HL-60/S4 (cell line): ENCODE results near the gene FRK.
"Not testable (repeated sequence)": the region's sequence is repeated elsewhere in the genome, so short reads cannot be mapped to it uniquely, and the experiment has no call there.

ENCODE experiments used
- in situ Hi-C: fragments of 300-500 bp; cut with MboI; formaldehyde crosslinking; loops from 2 replicates; pipeline ENCODE4 v1.14.3; 2022; ENCODE audit warnings: low sequenced_read_pairs

FRK gene, protein sequence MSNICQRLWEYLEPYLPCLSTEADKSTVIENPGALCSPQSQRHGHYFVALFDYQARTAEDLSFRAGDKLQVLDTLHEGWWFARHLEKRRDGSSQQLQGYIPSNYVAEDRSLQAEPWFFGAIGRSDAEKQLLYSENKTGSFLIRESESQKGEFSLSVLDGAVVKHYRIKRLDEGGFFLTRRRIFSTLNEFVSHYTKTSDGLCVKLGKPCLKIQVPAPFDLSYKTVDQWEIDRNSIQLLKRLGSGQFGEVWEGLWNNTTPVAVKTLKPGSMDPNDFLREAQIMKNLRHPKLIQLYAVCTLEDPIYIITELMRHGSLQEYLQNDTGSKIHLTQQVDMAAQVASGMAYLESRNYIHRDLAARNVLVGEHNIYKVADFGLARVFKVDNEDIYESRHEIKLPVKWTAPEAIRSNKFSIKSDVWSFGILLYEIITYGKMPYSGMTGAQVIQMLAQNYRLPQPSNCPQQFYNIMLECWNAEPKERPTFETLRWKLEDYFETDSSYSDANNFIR

GRCh38 chr6:116060572-116061283, at the start of gene FRK:
Gene FRK (minus strand): TSS chr6:116060891. CDS start chr6:116060311, 580 bp downstream.
- in situ Hi-C loops = no loop called here

- in situ Hi-C loops = no loop called here
Observed at GRCh38 chr6:116108836-116109235, 48.1 kb upstream of the FRK start.

GRCh38 chr6:116106146-116106545, 45.5 kb upstream of the FRK start:
- in situ Hi-C loops = no loop called here

DNA sequence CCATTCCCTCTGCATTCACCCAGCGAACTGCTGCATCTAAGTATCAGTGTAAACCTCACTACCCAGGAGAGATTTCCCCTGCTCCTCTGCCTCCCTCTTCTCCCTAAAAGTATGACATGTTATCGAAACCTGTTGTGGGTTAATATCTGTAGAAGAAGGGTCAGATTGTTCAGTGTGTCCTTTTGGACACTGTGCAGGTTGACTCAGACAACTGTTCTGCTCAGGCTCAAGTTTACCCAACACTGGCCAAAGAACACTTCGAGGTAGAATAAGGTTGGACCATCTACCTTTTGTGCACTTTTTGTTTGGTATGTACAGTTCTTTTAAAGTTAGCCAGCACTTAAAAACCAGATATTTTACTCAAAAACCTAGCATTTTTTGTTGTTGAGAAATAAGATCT, 44.6 kb upstream of the FRK start:
- in situ Hi-C loops = no loop called here

DNA sequence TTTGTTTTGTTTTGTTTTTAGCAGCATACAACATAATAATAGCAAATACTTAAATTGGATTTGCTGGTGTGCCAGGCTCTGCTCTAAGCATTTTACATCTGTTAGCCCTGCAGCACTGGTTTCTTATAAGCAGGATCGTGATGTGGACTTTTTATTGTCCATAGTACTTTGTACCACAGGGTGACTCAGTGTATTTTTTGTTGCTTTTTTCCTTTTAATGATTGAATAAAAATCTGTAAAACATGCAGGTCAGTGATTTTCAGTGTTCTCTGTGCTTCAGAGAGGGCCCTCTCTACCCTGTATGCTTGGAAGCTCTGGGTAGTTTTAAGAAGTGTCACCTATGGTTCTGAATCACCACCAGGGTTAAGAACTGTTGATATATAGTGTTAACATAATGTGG, 43.9 kb upstream of the FRK start:
- in situ Hi-C loops = no loop called here

DNA sequence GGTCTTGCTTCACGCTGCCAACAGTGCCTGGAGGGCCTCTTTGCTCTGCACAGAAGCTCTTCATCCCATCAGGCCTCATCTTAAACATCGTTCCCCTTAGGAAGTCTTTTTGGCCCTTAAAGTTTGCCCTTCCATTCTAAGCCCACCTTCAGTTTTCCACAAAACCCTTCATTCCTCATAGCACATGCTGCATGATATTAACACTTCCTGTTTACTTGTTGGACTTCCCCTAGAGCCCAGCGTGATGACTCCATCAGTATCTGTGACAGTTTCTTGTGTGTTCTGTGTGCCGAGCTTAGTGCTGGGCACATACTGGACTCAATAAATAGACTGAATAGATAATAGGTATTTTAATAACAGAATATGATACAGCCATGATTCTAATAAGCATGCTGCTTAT, 42.2 kb upstream of the FRK start:
- in situ Hi-C loops = no loop called here

- in situ Hi-C loops = no loop called here
Observed at GRCh38 chr6:116101790-116102189, 41.1 kb upstream of the FRK start.

GRCh38 chr6:116101302-116101718, 40.6 kb upstream of the FRK start:
- in situ Hi-C loops = no loop called here

DNA sequence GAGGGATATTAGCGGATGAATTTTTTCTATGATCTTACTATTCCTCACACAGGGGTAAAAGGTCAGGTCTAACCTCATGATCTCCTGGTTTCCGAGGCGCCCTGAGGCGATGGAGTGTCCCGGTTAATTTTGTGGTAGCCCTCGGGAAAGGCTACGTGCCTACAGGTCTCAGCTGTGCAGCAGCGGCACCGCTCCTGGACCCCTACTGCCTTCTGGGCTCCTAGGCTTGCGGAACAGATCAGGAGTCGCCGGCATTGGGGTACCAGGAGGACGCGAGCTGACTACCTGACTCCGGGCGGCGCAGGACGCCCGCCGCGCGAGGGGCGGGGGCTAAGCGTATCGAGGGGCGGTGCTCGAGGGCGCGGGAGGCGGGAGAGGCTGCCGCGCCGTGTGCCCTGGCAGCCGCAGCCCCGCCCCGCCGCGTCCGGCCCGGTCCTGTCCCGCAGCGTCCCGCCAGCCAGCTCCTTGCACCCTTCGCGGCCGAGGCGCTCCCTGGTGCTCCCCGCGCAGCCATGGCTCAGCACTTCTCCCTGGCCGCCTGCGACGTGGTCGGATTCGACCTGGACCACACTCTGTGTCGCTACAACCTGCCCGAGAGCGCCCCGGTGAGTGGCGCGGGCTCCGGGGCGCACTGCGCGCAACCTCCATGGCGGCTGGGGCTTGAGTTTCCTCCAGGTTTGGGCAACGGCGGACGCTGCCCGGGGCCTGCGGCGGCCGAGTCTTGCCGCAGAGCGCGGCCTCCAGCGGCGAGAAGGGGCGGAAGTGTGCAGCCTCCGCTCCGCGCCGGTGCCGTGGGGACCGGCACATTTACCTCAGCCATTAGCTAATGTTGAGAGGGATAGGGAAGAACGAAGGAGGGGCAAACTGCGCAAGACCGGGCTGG, 40.0 kb upstream of the FRK start, which contains the start of gene NT5DC1:
NT5DC1 (plus strand) TSS at position 435 of the 883 bp plus-strand sequence; CDS start at position 513, 78 bp downstream.
- in situ Hi-C loops = no loop called here

- in situ Hi-C loops = no loop called here
Observed at GRCh38 chr6:116099036-116099435, 38.3 kb upstream of the FRK start.

GRCh38 chr6:116096979-116097816, 36.5 kb upstream of the FRK start:
- in situ Hi-C loops = no loop called here

- in situ Hi-C loops = not testable (repeated sequence)
Observed at GRCh38 chr6:116096048-116096759, 35.5 kb upstream of the FRK start.

- in situ Hi-C loops = no loop called here
Observed at GRCh38 chr6:116094041-116094440, 33.4 kb upstream of the FRK start.

GRCh38 chr6:116090251-116090650, 29.6 kb upstream of the FRK start:
- in situ Hi-C loops = no loop called here

DNA sequence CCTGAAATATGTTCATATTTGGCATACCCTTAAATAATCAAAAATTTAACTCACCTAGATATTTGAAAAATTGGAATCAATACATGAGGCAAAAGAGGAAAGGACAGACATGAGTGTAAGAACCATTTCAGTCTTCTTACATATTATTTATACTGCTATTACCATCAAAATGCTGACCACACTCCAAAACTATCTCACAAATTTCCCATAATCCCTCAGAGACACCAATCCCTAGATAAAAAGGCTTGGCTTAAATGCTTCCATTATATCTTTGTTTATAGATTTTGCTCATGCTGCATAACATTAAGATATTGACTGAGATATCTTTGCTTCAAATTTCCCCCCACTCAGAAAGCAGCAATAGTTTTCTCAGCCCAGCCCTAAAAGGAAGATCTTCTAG, 28.3 kb upstream of the FRK start:
- in situ Hi-C loops = no loop called here

DNA sequence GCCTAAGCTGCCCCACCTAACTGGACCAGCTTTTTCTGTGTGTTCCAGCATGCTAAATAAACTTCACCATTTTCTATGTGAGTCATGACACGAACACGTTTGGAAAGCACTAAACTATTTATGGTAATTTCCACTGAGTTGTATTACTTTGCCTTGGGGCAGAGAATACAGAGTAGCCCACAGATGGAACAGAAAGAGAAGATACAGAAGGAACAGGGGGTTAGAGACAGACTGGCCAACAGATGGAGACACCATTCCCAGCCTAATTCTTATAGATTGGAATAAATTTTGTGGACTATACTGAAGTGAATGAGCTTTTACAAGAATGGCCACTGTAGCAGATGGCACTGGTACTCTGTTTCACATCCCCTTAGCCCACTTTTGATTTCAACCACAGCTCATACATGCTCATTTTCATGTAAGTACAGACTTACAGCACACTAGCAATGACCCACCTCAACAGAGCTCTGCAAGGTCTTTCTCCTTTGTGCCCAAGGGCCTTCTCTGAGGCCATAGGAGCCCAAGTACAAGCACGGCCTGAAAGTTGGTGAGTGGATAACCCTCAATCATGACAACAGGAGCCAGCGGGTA, 26.8 kb upstream of the FRK start:
- in situ Hi-C loops = no loop called here

DNA sequence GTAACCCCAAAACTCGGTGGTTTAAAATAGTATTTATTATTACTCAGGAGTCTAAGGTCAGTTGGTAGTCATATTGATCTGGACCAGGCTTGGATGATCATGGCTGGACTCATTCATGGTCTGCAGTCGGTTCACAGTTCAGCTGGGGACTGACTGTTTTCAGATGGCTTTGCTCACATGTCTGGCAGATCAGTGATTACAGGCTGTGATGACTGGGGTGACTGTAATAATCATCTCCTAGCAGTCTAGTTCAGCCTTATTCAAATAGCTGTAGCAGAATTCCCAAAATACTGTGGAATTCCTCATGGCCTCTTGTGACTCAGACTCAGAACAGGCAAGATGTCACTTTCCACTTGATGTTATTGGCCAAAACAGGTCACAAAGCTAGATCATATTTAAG, 23.6 kb upstream of the FRK start:
- in situ Hi-C loops = no loop called here

GRCh38 chr6:116083052-116083451, 22.4 kb upstream of the FRK start:
- in situ Hi-C loops = no loop called here

- in situ Hi-C loops = no loop called here
Observed at GRCh38 chr6:116078945-116079344, 18.3 kb upstream of the FRK start.
